Epithelial cell of prostate (primary cell): ENCODE data around the gene ZFAND2B.
A peak's percentile ranks its signal among the peaks of the same experiment; 100 is the strongest.

Experiments
- DNase-seq: peaks from one replicate; pipeline ENCODE4 v3.0.0-alpha.2; 2011; ENCODE audit warnings: low read depth, low spot score
- H3K27ac ChIP-seq: fragments of 450-650 bp; 2 replicates; pipeline ENCODE4 v1.5.1; 2017; ENCODE audit warnings: mild to moderate bottlenecking

ZFAND2B gene

DNA sequence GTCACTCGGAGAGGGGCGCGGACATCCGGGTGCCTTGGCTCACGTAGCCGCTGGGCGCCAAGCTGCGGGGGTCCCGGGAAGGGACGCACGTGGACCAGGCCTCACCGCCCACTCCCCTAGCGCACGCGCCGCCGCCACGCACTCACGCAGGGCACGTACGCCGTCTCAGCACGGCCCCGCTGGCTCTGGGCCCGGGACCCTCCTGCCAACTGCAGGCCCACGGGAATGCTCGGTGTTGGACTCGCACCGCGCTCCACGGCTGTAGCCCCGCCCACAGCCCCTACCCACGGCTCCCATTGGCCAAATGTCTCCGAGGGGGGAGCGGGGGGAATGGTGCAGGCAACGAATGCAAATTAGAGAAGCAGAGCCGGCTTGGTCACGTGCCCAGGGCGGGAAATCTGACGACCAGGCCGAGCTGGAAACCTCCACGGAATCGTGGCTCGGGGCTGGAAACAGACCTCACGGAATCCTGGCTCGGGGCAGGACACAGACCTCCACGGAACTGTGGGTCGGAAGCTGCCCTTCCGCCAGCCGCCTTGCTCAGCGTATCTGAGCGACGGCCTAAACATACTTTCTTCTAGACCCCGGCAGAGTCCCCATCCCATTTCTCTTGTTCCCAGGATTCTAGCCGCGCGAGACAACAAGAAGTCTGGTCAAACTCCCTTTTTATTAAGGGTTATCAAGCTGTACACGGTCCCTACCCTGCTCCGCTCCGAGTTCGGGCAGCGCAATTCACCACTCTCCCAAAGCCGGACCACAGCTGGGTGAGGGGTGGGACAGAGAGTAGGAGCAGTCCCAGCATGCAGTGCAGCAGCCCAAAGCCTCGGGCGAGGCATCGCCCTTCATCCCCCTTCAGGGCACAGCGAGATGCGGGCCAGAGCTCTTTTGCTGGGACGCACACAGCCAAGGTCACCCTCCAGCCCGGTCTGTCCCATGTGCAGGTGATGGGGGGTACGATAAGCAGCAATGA, 12.4 kb downstream of the ZFAND2B start, which contains the start of gene ABCB6:
Gene ABCB6, minus strand, starts transcription at position 227 of the 970 bp plus-strand sequence. CDS start 285 bp downstream, outside the sequence.
- peak within 1 kb of the TSS; percentile 83 for H3K27ac ChIP-seq
- DNase-seq, result peak; percentile 14

DNA sequence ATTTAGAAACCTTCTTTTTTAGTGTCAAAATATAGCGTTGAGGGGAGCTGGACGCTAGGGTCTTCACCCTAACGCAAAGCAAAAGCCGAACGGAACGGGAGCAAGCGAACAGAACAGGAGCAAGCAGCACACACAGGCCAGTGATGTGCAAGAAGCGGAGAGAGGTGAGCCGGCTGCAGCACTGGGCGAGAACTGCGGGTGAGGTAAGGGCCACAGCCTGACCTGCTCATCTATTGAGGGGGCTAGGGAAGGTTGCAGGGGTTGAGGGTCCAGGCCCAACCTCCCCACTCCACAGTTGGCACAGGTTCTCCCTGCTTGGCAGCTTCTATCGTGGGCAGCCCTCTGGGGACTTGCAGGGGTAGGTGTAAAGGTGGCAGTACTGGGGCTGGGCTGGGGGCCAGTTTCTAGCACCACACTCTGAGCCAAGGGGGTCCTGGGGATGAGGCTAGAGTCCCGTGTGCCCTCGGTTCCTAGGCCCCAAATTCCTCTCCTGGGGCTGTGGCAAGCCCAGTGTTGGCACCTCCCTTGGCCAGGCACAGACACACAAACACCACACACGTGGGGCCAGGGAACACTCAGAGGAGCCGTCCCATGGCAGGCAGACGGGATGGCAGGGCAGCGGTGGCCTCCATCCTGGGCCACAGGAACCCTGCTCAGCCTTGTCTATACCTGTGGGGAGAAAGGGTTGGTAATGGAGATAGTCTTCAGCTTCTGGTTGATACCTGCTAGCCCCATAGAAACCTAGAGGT, 13.4 kb downstream of the ZFAND2B start:
- no peak for DNase-seq
- H3K27ac ChIP-seq, result no peak overlapping the region

GRCh38 chr2:219220652-219221402, 14.2 kb downstream of the ZFAND2B start:
- DNase-seq, result no peak
- H3K27ac ChIP-seq, result no peak overlapping the region

- H3K27ac ChIP-seq, result no peak overlapping the region
- no peak for DNase-seq
Observed at GRCh38 chr2:219221957-219222518, 15.5 kb downstream of the ZFAND2B start.

DNA sequence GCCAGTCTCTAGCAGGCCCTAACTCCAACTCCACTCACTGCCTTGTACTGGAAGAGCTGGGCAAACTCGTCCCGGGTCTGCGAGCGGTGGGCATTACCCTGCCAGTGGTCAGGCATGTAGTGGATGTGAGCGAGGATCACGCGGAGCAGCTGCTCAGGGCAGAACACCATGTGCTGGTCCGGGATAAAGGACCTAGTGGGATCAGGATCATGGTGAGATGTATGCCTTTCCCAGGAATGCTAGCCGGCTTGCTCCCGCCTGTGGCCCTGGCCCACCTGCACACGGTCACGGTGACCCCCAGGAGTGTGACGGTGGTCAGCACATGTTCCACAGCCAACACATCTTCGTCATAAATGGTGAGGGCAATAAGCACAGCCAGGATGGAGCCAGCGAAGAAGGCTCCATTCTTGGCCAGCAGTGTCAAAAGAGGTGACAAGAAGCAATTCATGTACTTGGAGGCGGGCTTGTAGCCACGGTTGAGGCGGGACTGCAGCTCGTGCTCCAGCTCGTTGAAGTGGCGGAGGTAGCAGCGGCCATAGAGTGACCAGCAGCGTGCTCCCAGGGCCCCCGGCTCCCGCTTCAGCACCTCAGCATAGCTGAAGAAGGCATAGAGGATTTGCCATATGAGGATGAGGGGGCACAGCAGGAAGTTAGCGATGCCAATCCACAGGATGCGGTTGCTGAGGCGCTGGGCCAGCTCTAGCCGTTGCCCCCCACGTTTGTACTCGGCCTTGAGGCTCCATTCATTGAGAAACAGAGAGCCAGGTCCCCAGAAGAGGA, 17.4 kb downstream of the ZFAND2B start:
- no peak overlapping the region for H3K27ac ChIP-seq
- no peak for DNase-seq

DNA sequence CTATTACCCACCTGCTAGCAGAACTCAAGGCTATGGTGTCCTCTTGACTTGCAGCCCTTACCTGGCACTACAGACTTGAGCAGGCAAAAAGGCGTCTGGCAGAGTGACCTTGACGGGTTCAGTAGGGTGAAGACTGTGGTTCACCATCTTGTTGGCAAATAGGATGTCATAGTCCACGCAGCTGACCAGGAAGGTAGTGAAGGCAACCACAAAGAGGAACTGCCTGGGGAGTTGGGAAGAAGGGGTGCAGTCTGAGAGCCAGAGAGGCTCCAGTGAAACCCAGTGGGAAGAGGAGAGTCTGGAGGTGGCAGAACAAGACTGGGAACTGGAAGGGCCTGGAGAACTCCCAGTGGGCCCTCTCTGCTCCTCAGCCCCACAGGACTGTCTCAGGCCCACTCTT, 18.8 kb downstream of the ZFAND2B start:
- no peak for DNase-seq
- H3K27ac ChIP-seq, result no peak overlapping the region

DNA sequence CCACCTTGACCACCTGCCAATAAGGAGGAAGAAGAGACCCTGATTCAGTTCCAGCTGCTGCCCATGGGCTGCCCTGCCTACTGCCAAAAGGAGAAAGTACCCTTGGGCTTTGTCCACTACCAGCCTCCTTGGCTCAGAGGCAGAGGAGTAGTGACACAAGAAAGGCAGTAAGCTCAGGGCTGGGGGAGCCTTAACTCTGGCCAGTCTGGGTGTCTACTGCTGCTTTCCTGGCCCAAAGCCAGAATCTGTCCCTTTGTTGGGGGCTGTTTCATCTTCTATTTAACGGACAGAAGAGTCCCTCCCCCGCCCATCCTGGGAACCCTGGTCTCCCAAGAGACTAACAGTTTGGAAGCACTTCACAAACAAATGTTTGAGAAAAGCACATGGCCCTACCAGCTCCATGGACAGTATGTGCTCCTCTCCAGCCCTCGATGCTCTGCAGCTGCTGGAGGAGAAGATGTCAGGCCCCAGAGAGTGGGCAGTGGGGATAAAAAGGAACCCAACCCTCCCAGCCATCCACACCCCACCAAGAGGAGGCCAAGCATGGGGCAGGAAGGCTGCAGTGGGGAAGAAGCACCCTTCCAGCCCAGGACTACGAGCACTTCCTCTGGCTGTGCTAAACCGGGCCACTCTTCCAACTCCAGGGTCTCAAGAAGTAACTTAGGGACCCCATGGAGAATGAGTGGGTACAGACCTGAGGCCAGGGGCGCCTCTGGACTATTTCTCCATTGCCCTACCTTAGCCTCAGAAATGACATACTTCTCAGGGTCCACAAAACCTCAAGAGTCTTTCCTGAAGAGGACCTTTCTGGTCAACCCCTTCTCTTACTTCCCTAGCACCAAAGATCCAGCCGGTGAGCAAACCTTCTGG, 21.7 kb downstream of the ZFAND2B start:
- peak overlapping the region; percentile 92 for H3K27ac ChIP-seq
- no peak for DNase-seq

GRCh38 chr2:219228911-219229304, 22.3 kb downstream of the ZFAND2B start:
- peak overlapping the region; percentile 92 for H3K27ac ChIP-seq
- no peak for DNase-seq

GRCh38 chr2:219229305-219230058, 22.9 kb downstream of the ZFAND2B start, which contains the start of the genes ANKZF1 and ATG9A:
TSS of gene ANKZF1 (plus strand) at chr2:219229806. CDS start at chr2:219230258, 452 bp downstream.
TSS of gene ATG9A (minus strand) at chr2:219229636. CDS start at chr2:219228024, 1,612 bp downstream.
- H3K27ac ChIP-seq, result peak within 1 kb of the TSS; percentile 92
- DNase-seq, result peak; percentile 98

DNA sequence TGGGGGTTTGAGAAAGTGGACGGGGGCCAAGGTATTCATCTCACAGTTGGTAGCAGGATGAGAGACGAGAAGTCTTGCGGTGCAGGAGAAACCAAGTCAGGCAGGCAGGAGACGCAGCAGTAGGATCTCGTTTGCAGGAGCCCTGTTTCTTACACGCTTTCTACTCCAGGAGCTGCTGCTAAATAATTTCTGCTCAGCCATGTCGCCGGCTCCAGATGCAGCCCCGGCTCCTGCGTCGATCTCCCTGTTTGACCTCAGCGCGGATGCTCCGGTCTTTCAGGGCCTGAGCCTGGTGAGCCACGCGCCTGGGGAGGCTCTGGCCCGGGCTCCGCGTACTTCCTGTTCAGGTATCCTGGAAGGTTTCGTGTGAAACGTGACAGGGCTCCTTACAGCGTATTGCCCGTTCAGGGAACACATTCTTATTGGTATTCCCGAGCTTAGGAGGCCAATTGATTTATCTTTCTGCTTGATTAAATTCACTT, 23.5 kb downstream of the ZFAND2B start:
- DNase-seq, result no peak
- H3K27ac ChIP-seq, result peak overlapping the region; percentile 92

- no peak for DNase-seq
- H3K27ac ChIP-seq, result no peak overlapping the region
Observed at GRCh38 chr2:219234331-219234730, 27.7 kb downstream of the ZFAND2B start.

GRCh38 chr2:219243291-219243761, 36.7 kb downstream of the ZFAND2B start:
- H3K27ac ChIP-seq, result no peak overlapping the region
- DNase-seq, result no peak

DNA sequence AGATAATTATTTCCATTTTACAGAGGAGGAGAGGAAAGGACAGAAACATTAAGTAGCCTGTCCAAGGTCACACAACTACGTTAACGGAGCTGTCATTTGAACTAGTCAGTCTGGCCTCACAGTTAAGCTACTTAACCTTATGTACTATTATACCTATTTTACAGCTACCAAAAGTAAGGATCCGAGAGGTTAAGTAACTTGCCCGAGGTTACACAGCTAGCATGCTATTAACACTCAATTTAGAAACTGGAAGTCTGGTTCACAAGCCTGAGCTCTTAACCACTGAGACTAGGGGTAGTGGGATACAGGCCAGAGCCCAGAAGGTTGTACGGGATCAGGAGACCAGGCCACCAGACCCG, 38.2 kb downstream of the ZFAND2B start:
- no peak for DNase-seq
- H3K27ac ChIP-seq, result peak overlapping the region; percentile 99

DNA sequence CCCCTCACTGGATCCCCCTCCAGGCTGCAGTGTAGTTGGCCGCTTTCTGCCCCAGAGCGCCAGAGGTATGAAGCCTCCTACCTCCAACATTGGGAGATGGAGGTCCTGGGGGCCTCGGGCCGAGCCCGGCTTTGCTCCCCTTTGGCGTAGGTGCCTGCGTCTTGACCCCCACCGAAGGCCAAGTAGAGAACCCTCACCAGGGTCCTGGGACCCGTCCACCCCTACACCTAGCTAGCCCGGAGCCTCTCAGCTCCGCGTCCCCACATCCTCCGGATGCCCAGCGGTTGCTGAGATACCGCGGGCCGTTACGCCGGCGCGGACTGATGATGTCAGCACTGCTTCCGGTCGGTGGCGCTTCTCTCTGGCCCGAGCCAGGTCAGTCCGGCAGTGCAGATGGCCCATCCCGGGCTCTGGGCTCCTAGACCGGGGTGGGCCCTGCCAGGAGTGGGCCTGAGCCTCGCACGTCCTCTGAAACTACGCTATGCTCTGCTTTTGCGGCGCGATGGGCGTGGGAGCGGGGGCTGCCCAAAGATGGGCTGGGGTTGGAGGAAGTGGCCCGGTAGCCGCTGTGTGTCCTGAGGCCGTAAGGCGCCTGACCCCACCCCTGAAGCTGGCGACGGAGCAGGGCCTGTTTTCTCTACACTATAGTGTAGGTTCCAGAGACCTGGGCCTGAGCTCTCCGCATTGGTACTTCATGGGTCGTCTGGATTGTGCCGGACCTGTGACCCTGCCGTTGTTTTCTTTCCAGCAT, 38.7 kb downstream of the ZFAND2B start, which contains the start of the genes GLB1L and STK16:
Gene GLB1L, minus strand, starts transcription at position 297 of the 751 bp plus-strand sequence. CDS start 1,871 bp downstream, outside the sequence.
Gene STK16, plus strand, starts transcription at position 332 of the 751 bp plus-strand sequence. CDS start 521 bp downstream, outside the sequence.
- no peak for DNase-seq
- H3K27ac ChIP-seq, result peak within 1 kb of the TSS; percentile 99

GRCh38 chr2:219245899-219246230, 39.3 kb downstream of the ZFAND2B start:
- peak overlapping the region; percentile 99 for H3K27ac ChIP-seq

DNA sequence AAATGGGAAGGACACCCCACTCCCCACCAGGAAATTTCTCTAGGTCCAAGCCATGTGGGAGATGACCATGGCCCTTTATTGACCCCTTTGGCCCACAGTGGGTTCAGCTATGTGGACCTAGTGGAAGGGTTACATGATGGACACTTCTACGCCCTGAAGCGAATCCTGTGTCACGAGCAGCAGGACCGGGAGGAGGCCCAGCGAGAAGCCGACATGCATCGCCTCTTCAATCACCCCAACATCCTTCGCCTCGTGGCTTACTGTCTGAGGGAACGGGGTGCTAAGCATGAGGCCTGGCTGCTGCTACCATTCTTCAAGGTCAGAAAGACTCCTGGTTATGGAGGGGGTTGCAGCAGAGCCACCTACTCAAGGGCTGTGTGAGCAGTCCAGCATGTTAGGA, 40.0 kb downstream of the ZFAND2B start:
- peak overlapping the region; percentile 99 for H3K27ac ChIP-seq
- DNase-seq, result no peak

More at GRCh38 chr2:219245899-219246230, 39.3 kb downstream of the ZFAND2B start:
- DNase-seq, result no peak
